ENCODE results near the gene MRPS18A. TPM values are rescaled to one million over a fixed set of nuclear protein-coding genes. Genes with fewer than 3 reads are reported as not detected.

MRPS18A gene
- total RNA-seq (2014; rRNA removed; shearing (Covaris generic)), result 73.4 and 84.5 TPM in 2 replicates

- peak; percentile 72 for DNase-seq (ENCODE audit: low spot score)
Observed at GRCh38 chr6:43687437-43688347, at the start of gene MRPS18A. Gene MRPS18A (minus strand): TSS chr6:43687791. CDS start chr6:43687779, 12 bp downstream.

DNA sequence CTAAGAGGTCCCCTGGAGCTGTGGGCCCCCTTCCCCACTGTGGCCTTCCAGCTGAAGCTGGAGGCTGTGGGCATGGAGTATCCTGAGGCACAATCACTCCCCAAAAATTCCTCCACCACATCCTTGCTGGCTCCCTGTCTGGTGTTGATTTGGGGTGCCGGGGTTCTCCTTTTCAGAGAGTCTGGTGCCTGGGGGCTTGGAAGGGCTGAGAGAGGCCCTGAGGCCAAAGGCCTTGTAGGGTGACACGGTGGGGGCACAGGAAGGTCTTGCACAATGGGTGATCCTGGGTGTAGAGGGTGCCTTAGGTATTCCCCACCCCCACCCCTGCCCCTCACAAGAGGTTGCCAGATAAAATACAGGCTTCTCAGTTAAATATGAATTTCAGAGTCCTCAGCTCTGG, 49.3 kb upstream of the MRPS18A start:
- DNase-seq (ENCODE audit: low spot score), result no peak

DNA sequence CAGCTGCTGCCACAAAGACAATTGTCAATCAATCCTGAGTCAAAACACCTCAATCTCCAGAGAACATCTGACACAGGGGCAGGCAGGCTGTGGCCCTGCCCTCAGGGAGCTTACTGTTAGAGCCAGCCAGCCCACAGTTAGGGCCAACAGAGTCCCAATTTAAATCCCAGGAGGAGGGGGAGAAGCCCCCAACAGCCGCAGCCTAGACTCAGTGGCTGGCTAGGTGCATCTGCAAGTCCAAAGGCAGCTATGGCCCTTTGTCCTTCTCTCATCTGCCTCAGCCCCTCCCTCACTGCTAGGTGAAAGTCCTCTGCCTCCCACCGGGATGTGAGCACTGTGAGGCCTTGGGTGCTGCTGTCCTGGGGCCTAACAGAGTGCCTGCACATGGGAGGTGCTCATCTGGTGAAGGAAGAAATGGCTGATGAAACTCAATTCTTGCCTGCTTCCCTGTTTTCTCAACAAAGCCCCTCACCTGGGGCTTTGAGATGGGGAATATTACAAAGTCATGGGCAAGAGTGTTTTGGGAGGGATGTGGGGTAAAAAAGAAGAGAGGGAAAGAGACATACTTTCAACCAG, 48.7 kb upstream of the MRPS18A start:
- DNase-seq (ENCODE audit: low spot score), result no peak

DNA sequence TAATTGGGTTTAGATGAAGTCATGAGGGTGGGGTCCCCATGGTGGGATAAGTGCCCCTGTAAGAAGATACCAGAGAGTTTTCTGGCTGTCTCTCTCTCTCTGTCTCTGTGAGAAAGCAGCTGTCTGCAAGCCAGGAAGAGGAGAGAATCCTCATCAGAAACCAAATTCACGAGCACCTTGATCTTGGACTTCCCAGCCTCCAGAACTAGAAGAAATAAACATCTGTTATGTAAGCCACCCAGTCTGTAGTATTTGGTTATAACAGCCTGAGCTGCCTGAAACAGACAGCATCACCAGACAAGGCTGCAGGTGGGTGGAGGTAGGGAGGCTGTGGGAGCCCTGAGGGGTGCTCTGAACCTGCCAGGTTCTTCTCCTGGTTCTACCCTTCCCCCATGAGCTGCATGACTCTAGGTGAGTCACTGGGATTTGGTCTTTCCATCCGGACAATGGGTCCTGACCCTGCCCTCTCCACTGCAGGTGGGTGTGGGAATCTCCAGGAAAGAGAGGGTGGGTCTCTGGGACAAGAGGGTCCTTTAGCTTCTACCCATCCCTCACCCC, 48.1 kb upstream of the MRPS18A start:
- no peak for DNase-seq (ENCODE audit: low spot score)

- DNase-seq (ENCODE audit: low spot score), result no peak
Observed at GRCh38 chr6:43734294-43734665, 46.7 kb upstream of the MRPS18A start.

GRCh38 chr6:43733471-43734293, 46.1 kb upstream of the MRPS18A start:
- no peak for DNase-seq (ENCODE audit: low spot score)

GRCh38 chr6:43730634-43731033, 43.0 kb upstream of the MRPS18A start:
- no peak for DNase-seq (ENCODE audit: low spot score)

DNA sequence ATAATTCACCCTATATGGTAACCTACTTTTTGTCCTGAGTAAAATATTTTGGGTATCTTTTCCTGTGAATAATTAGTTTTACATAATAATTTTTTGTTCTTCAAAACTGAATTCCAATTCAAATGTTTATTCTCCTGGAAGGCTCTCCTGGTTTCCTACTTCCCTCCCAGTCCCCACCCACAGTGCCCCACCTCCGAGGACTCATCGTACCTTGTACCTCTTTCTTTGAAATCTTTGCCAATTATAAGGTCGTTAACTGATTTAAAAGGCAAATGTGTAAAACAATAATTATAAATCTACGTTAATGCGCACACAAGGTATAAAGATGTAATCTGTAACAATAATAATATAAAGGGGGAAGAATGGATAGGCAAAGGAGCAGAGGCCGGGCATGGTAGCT, 41.9 kb upstream of the MRPS18A start:
- no peak for DNase-seq (ENCODE audit: low spot score)

DNA sequence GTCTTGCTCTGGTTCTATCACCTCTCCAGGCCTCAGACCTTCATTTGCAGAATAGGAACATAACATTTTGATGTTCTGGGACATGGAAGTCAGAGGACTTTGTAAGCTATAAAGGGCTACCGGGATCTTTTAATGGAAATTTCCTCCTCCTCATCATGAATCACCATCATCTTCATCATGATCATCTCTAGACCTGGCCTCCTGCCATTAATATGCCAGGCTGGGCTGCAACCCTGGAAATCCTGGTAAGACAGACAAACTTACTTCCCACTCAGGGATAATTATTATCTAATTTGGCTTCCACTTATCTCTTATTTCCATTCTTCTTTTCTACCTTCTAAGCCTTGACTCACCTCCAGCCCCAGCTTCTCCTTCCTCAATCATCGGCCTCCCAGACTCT, 41.0 kb upstream of the MRPS18A start:
- DNase-seq (ENCODE audit: low spot score), result no peak

DNA sequence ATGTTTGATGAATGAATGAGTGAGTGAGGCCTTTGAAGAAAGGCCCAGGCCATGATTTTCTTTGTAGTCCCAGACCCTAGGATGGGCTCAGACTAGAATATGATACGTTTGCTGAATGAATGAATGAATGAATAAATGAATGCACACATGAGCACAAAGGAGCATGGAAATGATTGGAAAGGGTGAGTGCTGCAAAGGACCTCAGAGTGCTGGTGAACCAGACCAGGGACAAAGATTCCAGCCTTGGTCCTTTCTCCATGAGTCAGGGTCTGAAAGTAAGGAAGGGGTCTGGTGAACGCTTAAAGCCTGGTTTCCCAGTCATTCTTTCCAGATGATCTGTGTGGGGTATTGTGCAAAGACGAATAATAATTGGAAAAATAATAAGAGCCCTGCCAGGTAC, 40.0 kb upstream of the MRPS18A start:
- DNase-seq (ENCODE audit: low spot score), result no peak

GRCh38 chr6:43725643-43726580, 38.3 kb upstream of the MRPS18A start:
- DNase-seq (ENCODE audit: low spot score), result no peak

DNA sequence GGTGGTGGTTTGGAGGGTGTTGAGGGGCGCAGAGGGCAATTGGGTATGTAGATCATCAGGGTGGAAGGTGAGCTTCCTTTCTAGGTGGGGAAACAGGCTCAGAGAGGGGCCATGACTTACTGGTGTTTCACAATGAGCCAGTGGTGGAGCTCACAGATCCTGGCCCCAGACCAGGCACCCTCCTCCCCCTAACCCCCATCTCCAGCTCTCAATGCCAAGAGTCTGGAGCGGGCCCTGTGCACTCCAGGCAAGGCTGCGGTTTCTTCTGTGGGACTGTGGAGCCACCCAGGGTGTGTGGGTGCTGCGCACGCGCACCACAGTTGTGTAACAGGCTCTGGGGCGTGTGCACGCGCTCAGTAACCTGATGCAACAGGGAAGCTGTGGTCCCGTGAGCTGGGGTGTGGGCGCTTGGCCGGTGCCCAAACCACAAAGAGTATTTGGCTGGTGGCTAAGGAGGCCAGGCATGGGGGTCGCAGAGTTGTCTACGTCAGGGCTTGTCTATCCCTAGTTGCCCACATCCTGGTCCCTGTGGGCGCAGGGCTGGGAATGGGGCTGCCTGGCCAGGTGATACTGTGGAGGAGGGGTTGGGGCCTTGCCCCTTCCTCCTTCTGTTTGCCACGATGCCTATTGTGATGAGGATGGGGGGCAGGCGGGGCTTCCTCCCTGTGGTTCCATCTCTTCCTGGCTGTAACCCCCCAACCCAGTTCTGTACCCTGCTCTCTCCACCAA, 37.5 kb upstream of the MRPS18A start:
- peak; percentile 99 for DNase-seq (ENCODE audit: low spot score)

GRCh38 chr6:43724354-43724753, 36.8 kb upstream of the MRPS18A start:
- peak; percentile 31 for DNase-seq (ENCODE audit: low spot score)

DNA sequence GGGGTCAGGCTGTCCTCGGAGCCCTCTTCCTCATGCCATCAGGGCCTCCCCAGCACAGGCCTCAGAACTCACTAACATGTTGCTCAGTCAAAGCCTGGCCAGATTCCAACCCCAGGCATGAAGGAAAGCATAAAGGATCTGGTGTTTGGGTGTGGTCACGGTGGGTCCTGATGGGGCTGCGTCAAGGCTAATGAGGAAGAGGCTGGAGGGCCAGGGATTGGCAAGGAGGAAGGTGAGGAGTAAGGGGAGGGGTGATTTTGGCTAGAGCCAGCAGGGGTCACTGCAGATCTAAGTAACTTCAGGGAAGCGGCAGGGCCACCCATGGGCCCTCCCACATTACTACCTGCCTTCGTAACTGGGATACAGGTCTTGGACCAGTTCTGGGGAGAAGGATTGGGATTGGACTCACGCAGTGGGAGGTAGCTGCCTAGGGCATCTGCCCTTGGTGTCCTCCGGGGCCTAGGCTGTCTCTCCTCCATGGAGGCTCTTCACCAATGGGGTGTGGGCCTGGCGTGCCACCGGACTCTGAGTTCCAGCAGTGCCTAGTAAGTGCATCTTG, 36.2 kb upstream of the MRPS18A start:
- DNase-seq (ENCODE audit: low spot score), result peak; percentile 86

DNA sequence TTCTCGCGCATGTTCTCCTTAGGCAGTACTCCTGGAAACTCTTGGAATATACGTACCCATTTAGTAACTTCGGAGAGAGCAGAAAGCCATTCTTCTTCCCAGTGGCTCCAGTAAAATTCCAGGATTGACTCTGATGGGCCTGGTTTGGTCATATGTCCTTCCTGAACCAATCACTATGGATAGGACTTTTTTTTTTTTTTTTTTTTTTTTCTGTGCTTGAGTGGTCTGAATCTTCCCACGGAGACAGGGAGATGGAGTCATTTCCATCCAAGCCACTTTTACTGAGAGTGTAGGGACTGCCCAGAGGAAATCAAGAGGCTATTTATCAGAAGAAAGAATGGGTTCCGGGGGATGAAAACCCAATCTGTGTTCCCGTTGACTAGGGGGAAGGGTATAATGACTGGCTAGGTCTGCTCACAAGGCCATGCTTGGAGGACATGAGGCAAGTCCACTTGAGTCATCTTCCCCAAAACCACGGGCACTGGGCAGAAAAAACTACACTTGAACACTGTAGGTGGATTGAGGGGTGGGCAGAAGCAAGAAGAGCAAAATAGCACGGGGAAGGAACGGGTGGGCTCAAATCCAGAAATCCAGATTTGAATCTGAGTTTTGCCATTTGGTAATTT, 35.4 kb upstream of the MRPS18A start:
- DNase-seq (ENCODE audit: low spot score), result no peak

DNA sequence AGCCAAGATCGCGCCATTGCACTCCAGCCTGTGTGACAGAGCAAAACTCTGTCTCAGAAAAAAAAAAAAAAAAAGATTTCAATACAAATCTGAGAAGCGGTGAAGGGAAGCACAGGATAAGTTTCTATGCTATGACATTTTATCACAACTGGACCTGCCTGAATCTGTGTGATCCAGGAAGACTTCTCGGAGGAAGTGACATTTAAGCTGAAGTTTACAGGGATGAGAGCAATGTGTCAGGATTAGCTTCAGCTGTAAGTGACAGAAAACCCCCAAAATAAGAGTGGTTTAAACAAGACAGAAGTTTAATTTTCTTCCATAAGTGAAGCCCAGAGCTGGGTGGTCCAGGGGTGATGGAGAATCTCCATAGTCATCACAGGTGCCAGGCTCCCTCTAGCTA, 33.4 kb upstream of the MRPS18A start:
- DNase-seq (ENCODE audit: low spot score), result no peak

- DNase-seq (ENCODE audit: low spot score), result no peak
Observed at GRCh38 chr6:43719511-43719910, 31.9 kb upstream of the MRPS18A start.

- DNase-seq (ENCODE audit: low spot score), result no peak
Observed at GRCh38 chr6:43718387-43719105, 31.0 kb upstream of the MRPS18A start.

- DNase-seq (ENCODE audit: low spot score), result no peak
Observed at GRCh38 chr6:43717822-43718221, 30.2 kb upstream of the MRPS18A start.
